Measurements from ENCODE around the gene MGLL. TPM values are rescaled to one million over a fixed set of nuclear protein-coding genes. Genes with fewer than 3 reads are reported as not detected.

Gene MGLL
- total RNA-seq, 2 experiments from 2014 or later: 19.2 to 21.6 TPM

- POLR2A ChIA-PET: no interaction called here
- TF ChIP-seq EZH2phosphoT487 (IDR thresholded peaks at IDR 0.05; ENCODE audit: borderline replicate concordance, low read depth, low read length): no peak
- TF ChIP-seq CTCF (conservative IDR thresholded peaks at IDR 0.05; ENCODE audit: low read length): no peak
- Histone ChIP-seq H3K4me1 (ENCODE audit: insufficient read depth, low read length, poor library complexity, severe bottlenecking) (peaks cover 16% of the 10 kb centered on the region), H3K9me2 (ENCODE audit: insufficient read depth, low read length) (no peaks in the 10 kb centered on the region), H3K36me3 (ENCODE audit: insufficient read depth, low read length) (no peaks in the 10 kb centered on the region), H3K4me2 (ENCODE audit: low read length) (no peak overlapping the region), H4K20me1 (ENCODE audit: insufficient read depth, low read length) (no peaks in the 10 kb centered on the region), H3K4me3 (ENCODE audit: low read depth, low read length, poor library complexity, severe bottlenecking) (no peak overlapping the region), H3K9me3 (ENCODE audit: low read length) (no peaks in the 10 kb centered on the region), H3K27ac (ENCODE audit: low read depth, low read length, poor library complexity, severe bottlenecking) (no peak overlapping the region), H3K79me2 (ENCODE audit: insufficient read depth, low read depth, low read length) (no peaks in the 10 kb centered on the region), H2AFZ (ENCODE audit: low read length) (no peak overlapping the region)
- CTCF ChIA-PET (ENCODE audit: unreplicated experiment): interaction anchor here (0.6 kb wide), 1 partner anchor 210 kb away, joined by 3 read pairs; no protein-coding TSS in a partner anchor
- BruUV-seq (replicated peaks): no TSS peak
- intact Hi-C loops (cut with micrococcal nuclease; ENCODE audit: unreplicated experiment): no loop called here
- DNase-seq (ENCODE audit: low spot score): no peak
Measured at GRCh38 chr3:127785711-127786265, 36.5 kb downstream of the MGLL start.

GRCh38 chr3:127784865-127785710, 37.2 kb downstream of the MGLL start:
- Histone ChIP-seq H4K20me1 (ENCODE audit: insufficient read depth, low read length) (no peaks in the 10 kb centered on the region), H3K4me2 (ENCODE audit: low read length) (peak overlapping the region; percentile 37; the same call in 1 of the 2 replicates), H3K4me3 (ENCODE audit: low read depth, low read length, poor library complexity, severe bottlenecking) (no peak overlapping the region), H3K9me2 (ENCODE audit: insufficient read depth, low read length) (no peaks in the 10 kb centered on the region), H3K4me1 (ENCODE audit: insufficient read depth, low read length, poor library complexity, severe bottlenecking) (peaks cover 16% of the 10 kb centered on the region), H3K36me3 (ENCODE audit: insufficient read depth, low read length) (no peaks in the 10 kb centered on the region), H3K9me3 (ENCODE audit: low read length) (no peaks in the 10 kb centered on the region), H3K79me2 (ENCODE audit: insufficient read depth, low read depth, low read length) (no peaks in the 10 kb centered on the region), H3K27ac (ENCODE audit: low read depth, low read length, poor library complexity, severe bottlenecking) (no peak overlapping the region), H2AFZ (ENCODE audit: low read length) (no peak overlapping the region)
- no TSS peak for BruUV-seq (replicated peaks)
- TF ChIP-seq CTCF (conservative IDR thresholded peaks at IDR 0.05; ENCODE audit: low read length) (no peak), EZH2phosphoT487 (IDR thresholded peaks at IDR 0.05; ENCODE audit: borderline replicate concordance, low read depth, low read length) (no peak)
- no peak for DNase-seq (ENCODE audit: low spot score)
- ChIA-PET POLR2A (no interaction called here), CTCF (ENCODE audit: unreplicated experiment) (interaction anchor here (0.6 kb wide), 1 partner anchor 209 kb away, joined by 3 read pairs; no protein-coding TSS in a partner anchor)
- intact Hi-C loops (cut with micrococcal nuclease; ENCODE audit: unreplicated experiment): no loop called here

- TF ChIP-seq EZH2phosphoT487 (IDR thresholded peaks at IDR 0.05; ENCODE audit: borderline replicate concordance, low read depth, low read length): no peak
- POLR2A ChIA-PET: interaction anchor here (0.6 to 1.4 kb wide), 2 partner anchors 22 to 96 kb away, joined by 4 read pairs; no protein-coding TSS in a partner anchor
- CTCF ChIA-PET (ENCODE audit: unreplicated experiment): no interaction called here
Measured at GRCh38 chr3:127784283-127784682, 38.0 kb downstream of the MGLL start.

More at GRCh38 chr3:127784283-127784682, 38.0 kb downstream of the MGLL start:
- no peaks in the 10 kb centered on the region for H3K36me3 ChIP-seq (ENCODE audit: insufficient read depth, low read length)
- no peak overlapping the region for H3K4me2 ChIP-seq (ENCODE audit: low read length)
- H3K79me2 ChIP-seq (ENCODE audit: insufficient read depth, low read depth, low read length): no peaks in the 10 kb centered on the region
- H3K9me3 ChIP-seq (ENCODE audit: low read length): no peaks in the 10 kb centered on the region
- no peaks in the 10 kb centered on the region for H4K20me1 ChIP-seq (ENCODE audit: insufficient read depth, low read length)
- H3K9me2 ChIP-seq (ENCODE audit: insufficient read depth, low read length): no peaks in the 10 kb centered on the region
- peaks cover 16% of the 10 kb centered on the region for H3K4me1 ChIP-seq (ENCODE audit: insufficient read depth, low read length, poor library complexity, severe bottlenecking)
- BruUV-seq (replicated peaks): no TSS peak
- intact Hi-C loops (cut with micrococcal nuclease; ENCODE audit: unreplicated experiment): no loop called here
- H3K4me3 ChIP-seq (ENCODE audit: low read depth, low read length, poor library complexity, severe bottlenecking): no peak overlapping the region
- no peak overlapping the region for H3K27ac ChIP-seq (ENCODE audit: low read depth, low read length, poor library complexity, severe bottlenecking)
- DNase-seq (ENCODE audit: low spot score): no peak
- no peak overlapping the region for H2AFZ ChIP-seq (ENCODE audit: low read length)

All from OCI-LY7 (cell line).